HUDEP-2 (cell line): ENCODE measurements around the gene RASA2.

ENCODE experiments used
- DNase-seq, 76 experiments: peaks; one replicate each; lab custom pipeline; 2025; ENCODE audit not compliant: unreplicated experiment in 76 of 76; lab: John Stamatoyannopoulos, UW

The RASA2 gene

GRCh38 chr3:141661229-141662196, 174.7 kb downstream of the RASA2 start:
- DNase-seq: no peak

- DNase-seq: no peak
Observed at GRCh38 chr3:141663993-141664392, 177.2 kb downstream of the RASA2 start.
